GM21447 (cell line): ENCODE results near the gene CLDN2.

ENCODE experiments used
- ATAC-seq: cut with Tn5 transposase; IDR thresholded peaks from one replicate; pipeline ENCODE4 v1.9.1; 2021; ENCODE audit not compliant: unreplicated experiment

Gene CLDN2

DNA sequence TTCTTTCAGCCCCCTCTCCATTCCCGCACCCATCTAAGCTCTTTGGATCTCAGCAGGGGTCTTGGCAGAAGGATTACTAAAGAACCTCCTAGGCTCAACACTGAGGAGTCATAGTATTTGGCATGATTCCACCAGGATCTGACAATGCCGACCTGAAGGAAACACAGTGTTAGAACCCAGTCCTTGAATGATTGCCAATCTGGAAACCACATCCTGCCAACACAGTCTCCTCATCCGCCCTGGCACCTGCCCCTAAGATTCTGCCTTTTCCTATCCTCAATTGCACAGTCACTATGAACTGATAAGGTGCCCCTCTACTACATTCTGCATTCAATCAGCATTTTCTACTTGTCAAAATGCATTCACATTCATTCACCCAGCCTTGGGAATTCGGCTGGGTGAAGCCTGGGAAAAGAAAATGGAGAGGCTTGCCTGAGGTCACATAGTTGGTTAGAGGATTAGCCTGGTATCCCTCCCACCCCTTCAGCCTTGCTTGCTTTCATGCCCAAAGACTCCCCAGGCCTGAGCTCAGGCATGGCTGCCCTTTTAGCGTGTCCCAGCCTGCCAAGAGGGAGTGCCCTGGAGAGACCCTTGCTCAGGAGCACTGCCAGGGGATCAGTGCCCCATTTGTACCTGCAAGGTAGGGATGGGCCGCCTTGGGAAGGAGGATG, 2.2 kb upstream of the CLDN2 start:
- peak; percentile 66 for ATAC-seq

DNA sequence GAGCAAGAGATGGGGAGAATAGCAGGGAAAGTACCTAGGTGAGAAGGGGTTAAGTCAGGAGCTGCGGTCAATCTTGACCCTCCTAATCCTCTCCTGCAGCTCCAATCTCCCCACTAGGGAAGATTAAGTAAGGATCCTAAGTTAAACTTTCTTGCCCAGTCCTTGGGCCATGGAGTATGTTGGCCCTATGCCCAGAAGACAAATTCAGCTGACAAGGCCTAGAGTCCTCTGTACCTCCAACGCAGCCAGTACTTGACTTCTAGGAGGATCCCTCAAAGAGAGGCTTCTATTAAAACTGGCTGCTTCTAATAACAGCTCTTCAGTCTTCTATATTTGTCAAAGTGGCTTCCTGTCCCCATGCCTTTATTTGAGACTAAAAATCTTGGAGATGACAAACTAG, 1.4 kb downstream of the CLDN2 start:
- ATAC-seq, result no peak

- no peak for ATAC-seq
Measured at GRCh38 chrX:106927023-106927422, 6.8 kb downstream of the CLDN2 start.

GRCh38 chrX:106927700-106928099, 7.5 kb downstream of the CLDN2 start:
- ATAC-seq, result no peak

DNA sequence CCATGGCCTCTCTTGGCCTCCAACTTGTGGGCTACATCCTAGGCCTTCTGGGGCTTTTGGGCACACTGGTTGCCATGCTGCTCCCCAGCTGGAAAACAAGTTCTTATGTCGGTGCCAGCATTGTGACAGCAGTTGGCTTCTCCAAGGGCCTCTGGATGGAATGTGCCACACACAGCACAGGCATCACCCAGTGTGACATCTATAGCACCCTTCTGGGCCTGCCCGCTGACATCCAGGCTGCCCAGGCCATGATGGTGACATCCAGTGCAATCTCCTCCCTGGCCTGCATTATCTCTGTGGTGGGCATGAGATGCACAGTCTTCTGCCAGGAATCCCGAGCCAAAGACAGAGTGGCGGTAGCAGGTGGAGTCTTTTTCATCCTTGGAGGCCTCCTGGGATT, 8.0 kb downstream of the CLDN2 start:
- ATAC-seq, result no peak

DNA sequence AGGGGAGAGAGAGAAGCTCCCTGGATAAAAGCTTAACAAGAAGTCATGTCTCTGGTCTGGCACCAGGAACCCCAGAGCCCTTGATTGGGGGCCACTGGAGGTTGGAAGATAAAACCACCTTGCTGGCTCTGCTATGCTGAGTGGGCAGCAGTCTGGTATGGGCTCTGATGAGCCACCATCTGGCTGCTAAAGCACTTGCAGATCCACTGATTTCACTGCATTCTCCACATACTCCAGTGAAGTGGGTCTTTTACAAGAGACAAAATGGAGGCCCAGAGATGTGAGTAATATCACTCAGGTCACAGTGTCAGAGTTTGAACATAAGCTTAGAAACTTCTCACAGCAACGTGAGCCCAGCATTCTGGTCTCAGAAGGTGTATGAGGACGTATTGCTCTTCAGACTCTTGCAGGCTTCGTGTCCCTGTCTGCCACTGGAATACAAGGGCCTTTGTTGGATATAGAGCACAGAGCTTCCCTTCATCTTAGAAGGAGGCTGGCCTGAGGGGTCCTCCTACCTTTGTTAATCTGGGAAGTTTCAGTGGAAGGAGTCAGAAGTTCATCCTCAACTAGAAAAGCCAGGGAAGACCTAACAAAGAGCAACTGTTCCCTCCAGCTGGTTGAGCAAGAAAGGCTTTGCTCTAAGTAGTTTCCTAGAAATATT, 11.8 kb downstream of the CLDN2 start:
- ATAC-seq, result no peak

GRCh38 chrX:106932492-106932923, 12.3 kb downstream of the CLDN2 start:
- ATAC-seq, result no peak

DNA sequence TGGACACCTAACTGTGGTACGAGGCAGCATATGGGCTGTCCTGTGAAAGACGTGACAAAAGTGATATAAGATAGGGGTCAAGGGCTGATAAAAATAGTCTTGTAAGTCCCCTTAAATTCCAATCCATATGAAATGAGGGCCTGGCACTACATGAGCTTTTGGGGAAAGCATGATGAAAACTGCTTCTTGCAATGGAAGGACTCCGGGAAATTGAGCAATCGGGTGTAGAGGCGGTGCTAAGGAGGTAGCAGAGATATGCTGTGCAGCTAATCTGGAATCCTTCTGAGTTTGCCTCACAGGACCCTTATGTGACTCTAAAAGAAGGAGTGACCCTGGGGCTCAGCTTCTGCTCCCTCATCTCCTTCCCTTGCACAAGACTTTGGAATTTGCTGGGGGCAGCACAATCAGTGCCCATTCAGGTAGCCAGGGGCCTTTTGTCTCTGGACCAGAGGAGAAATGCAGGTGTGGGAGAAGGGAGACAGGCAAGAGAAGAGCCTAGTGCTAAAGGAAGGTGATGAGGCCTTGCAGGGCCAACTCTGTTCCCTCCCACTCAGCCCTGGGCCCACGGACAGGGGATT, 12.8 kb downstream of the CLDN2 start:
- no peak for ATAC-seq

- no peak for ATAC-seq
Measured at GRCh38 chrX:106933538-106933961, 13.3 kb downstream of the CLDN2 start.

DNA sequence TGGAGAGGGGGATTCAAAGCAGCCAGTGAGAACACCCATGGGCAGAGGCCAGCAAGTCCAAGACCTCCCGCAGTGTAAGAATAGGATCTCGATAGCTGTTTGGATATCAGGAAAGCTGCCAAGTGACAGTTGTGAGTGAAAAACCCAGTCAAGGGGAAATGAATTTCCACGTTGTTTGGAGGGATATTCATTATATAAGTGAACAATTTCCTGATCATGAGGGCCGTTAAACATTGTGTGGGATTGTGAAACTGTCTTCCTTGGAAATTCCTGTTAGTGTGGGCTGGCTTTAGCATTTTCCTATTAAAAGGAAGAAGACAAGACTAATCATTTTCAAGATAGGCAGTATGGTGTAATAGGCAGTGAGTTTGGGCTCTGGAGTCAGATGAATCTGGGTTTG, 15.0 kb downstream of the CLDN2 start:
- ATAC-seq, result no peak

GRCh38 chrX:106936246-106936645, 16.0 kb downstream of the CLDN2 start:
- ATAC-seq, result no peak

DNA sequence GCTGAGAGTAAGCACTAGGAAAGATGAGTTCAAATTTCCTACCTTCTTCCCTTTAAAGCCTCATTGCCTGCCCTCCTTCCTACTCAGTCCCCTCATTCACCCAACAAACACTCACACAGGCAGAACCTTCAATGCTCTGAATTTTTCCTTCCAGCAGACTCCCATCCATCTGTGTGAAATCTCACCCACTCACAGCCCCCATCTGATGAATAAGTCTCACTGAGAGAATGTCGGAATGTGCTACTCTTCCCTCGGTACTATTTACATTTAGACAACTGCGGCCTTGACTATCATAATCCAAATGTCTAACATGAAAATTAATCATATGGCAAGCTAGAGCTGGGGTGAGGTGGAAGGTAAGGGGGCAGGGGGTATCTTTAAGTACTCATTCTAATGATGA, 19.4 kb downstream of the CLDN2 start:
- ATAC-seq, result no peak

- ATAC-seq, result no peak
Measured at GRCh38 chrX:106940068-106940467, 19.9 kb downstream of the CLDN2 start.

GRCh38 chrX:106946464-106946863, 26.3 kb downstream of the CLDN2 start:
- no peak for ATAC-seq

GRCh38 chrX:106948641-106949040, 28.4 kb downstream of the CLDN2 start:
- ATAC-seq, result no peak

DNA sequence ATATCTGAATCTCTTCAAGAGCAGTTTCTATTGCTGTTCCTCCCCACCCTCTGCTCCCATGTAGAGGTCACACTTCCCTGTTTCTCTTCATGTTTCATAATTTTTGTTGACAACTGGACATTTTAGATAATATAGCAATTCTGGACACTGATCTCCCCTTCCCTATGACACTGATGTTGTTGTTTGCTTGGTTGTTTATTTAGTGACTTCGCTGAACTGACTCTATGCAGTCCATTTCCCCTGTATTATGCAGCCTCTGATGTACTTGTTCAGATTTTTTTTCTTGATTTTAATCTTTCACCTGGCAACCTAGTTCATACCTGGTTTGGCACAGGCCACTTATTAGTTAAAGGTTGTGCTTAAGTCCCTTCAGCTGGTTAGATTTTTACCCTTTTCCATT, 29.2 kb downstream of the CLDN2 start:
- no peak for ATAC-seq

GRCh38 chrX:106950381-106950780, 30.2 kb downstream of the CLDN2 start:
- no peak for ATAC-seq

- no peak for ATAC-seq
Measured at GRCh38 chrX:106951230-106951629, 31.0 kb downstream of the CLDN2 start.

DNA sequence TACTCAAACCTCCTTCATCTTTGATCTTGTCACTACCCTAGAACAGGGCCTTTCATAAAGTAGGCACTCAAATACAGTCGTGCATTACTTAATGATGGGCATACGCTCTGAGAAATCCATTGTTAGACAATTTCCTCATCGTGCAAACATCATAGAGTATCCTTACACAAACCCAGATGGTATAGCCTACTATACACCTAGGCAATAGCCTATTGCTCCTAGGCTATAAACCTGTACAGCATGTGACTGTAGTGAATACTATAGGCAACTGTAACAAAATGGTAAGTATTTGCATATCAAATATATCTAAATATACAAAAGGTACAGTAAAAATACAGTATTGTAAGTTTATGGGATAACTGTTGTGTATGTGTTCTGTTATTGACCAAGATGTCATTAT, 31.9 kb downstream of the CLDN2 start:
- no peak for ATAC-seq

DNA sequence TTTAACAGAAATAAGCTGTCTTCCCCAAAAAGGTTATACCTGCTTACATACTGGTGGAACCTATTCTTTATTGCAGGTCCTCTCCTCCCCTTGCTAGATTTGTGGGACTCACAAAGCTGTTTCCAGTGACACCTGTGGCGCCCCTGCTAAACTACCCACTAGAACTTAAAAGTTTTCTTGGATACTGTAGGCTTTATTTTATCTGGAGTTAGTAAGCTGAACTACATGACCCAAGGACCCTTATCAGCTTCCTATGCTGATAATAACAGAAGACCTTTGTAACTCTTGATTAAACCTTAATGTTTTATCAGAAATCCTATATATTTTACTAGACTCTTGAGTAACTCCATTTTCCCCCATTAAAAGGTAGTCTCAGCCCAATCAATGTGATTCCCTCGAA, 32.3 kb downstream of the CLDN2 start:
- no peak for ATAC-seq

DNA sequence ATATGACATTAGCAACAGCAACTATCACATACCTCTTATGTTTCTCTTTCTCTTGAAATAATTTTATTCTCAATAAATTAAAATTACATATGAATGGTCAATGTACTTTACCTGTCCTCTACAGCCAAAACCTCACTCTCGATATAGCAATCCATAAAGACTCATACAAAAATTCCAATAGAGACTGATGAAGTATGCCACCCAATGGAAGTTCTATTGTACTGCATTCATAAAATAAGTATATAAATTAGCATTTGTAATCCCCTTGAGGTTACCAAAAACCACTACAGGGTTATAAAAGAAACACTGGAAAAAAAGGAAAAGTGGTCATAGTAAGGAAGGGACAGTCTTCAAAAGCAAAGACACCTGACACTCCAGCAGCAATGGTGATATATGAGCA, 32.8 kb downstream of the CLDN2 start:
- ATAC-seq, result no peak

- ATAC-seq, result no peak
Measured at GRCh38 chrX:106954041-106954440, 33.8 kb downstream of the CLDN2 start.
